Glomerular visceral epithelial cell (primary cell): ENCODE results near the gene PIGZ.

Experiments
- DNase-seq: peaks from one replicate; pipeline ENCODE4 v3.0.0-alpha.2; 2016; ENCODE audit errors: extremely low spot score

Gene PIGZ

GRCh38 chr3:196916221-196916620, 52.4 kb downstream of the PIGZ start:
- DNase-seq = no peak

GRCh38 chr3:196915375-196915774, 53.3 kb downstream of the PIGZ start:
- DNase-seq = no peak

GRCh38 chr3:196914866-196915265, 53.8 kb downstream of the PIGZ start:
- DNase-seq = no peak

GRCh38 chr3:196903740-196904139, 64.9 kb downstream of the PIGZ start:
- no peak for DNase-seq

- no peak for DNase-seq
Measured at GRCh38 chr3:196902296-196902695, 66.3 kb downstream of the PIGZ start.

GRCh38 chr3:196901768-196902167, 66.9 kb downstream of the PIGZ start:
- DNase-seq = no peak
